Measurements from ENCODE around the gene TFPI2.

DNA sequence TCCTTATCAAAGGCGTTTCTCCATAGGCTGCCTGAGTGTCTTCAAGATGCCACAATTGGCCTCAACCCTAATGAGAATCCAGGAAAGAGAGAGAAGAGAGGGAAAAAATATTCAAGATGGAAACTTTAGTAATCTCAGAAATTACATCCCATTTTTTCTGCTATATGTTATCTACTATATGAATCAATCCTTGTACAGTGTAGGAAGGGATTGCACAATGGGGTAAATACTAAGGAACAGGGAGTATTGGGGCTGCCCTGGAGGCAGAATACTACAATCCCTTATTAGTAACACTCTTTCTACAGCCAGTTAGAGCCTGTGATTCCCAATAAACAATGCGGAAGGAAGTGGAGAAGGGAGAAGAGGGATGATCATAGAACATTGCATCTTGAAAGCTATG lies 27.9 kb downstream of the TFPI2 start:
- TF ChIP-seq, protein P1, sequence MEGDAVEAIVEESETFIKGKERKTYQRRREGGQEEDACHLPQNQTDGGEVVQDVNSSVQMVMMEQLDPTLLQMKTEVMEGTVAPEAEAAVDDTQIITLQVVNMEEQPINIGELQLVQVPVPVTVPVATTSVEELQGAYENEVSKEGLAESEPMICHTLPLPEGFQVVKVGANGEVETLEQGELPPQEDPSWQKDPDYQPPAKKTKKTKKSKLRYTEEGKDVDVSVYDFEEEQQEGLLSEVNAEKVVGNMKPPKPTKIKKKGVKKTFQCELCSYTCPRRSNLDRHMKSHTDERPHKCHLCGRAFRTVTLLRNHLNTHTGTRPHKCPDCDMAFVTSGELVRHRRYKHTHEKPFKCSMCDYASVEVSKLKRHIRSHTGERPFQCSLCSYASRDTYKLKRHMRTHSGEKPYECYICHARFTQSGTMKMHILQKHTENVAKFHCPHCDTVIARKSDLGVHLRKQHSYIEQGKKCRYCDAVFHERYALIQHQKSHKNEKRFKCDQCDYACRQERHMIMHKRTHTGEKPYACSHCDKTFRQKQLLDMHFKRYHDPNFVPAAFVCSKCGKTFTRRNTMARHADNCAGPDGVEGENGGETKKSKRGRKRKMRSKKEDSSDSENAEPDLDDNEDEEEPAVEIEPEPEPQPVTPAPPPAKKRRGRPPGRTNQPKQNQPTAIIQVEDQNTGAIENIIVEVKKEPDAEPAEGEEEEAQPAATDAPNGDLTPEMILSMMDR (conservative IDR thresholded peaks at IDR 0.05; ENCODE audit: low read depth, low read length), result no peak
- TF ChIP-seq RFX5 (IDR thresholded peaks at IDR 0.05; ENCODE audit: low read depth, low read length) (no peak), MXI1 (IDR thresholded peaks at IDR 0.05; ENCODE audit: borderline replicate concordance, low read depth, low read length) (no peak), POLR2A (IDR thresholded peaks at IDR 0.05; ENCODE audit: low read depth, low read length) (no peak), CEBPB (IDR thresholded peaks at IDR 0.05; ENCODE audit: low read depth, low read length) (peak; percentile 52; the same call in 1 of the 2 replicates), RCOR1 (IDR thresholded peaks at IDR 0.05; ENCODE audit: insufficient replicate concordance, low read length) (no peak)
